HG03571 (cell line): ENCODE measurements around the gene IMP4.
"Not testable (repeated sequence)": the region's sequence is repeated elsewhere in the genome, so short reads cannot be mapped to it uniquely, and the experiment has no call there.

Experiments
- ATAC-seq: cut with Tn5 transposase; IDR thresholded peaks from one replicate; pipeline ENCODE4 v1.9.1; 2021; ENCODE audit not compliant: unreplicated experiment

Gene IMP4

DNA sequence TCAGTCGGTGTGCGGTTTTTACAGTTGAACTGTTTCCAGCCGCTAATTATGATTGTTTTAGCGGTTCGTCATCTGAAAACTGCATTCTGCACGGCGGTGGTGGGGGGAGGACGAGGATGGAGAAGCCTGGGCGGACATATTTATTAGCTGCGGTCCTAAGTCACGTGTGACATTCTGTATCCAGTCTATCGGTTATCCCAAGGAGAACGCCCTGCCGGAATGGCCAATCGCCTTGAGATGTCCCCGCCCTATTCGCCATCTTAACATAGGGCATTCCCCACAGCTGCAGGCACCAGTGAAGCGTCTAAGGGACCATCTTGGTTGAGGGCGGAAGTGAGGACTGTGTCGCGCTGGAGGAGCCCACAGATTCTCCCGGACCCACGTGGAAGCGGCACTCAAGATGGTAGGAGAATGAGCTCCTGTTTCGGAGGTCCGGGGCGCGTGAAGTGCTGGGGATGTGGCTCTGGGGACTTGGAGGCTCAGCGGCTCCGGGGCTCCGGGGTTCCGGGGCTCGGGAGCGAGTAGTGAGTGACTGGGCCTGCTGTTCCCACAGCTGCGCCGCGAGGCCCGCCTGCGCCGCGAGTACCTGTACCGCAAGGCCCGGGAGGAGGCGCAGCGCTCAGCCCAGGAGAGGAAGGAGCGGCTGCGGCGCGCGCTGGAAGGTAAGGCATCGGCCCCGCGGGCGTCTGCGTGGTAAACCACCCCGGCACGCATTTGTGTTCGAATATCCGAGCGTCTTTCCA, at the start of gene IMP4:
Gene IMP4, plus strand, starts transcription at position 365 of the 743 bp plus-strand sequence. Its CDS starts 36 bp downstream, at position 401.
- ATAC-seq: peak; percentile 85

- no peak for ATAC-seq
These were observed 42.3 kb upstream of the IMP4 start for GRCh38 chr2:130300258-130300969.

- no peak for ATAC-seq
These were observed 41.7 kb upstream of the IMP4 start for GRCh38 chr2:130300970-130301348.

DNA sequence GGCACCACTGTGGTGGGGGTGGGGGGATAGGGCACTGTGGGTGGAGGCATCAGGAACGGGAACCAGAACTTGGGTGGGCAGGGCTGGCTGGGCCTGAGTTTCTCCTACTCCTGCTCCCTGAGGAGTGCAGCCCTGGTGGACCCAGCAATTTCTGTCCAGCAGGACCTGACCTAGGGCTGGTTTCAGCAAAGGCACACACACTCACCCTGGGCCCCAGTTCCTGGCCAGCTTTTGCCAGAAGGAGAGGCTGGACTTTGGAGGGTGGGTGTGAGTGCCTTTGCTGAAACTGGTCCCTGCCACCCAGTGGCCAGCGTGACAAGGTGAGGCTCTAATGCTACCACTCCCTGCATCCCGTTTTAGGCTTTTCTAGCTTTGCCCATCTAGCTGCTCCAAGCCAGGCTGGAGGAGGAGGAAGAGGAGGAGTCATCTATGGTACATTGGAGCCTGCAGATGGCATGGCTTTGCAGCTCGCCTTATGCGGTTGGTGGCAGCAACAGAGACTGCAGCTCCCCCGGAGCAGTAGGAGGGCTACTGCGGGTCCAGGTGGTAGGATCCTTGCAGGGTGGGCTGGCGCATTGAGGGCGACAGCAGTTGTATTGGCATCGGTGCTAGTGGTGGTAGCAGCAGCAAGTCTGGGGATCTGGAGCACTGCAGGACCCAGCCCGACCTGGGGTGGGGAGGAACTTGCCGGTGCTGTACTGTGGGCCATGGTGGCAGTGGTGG, 40.4 kb upstream of the IMP4 start:
- ATAC-seq: no peak

DNA sequence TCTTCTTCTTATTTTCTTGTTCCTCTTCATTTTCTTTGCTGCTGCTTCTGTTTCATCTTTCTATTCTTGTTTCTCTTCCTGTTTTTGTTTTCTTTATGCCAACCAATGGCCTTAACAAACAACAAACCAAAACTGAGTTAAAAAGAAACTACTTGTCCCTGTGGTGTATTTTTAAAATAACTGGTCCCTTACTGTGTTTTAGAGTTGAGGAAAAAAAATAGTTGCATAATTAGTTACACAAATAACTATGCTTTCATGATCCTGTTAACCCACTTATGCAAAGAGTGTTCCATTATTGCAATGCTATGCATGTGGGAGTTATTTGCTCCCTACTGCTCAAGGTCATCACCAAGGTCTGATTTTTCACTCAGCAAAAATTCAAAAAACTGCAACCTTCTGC, 39.5 kb upstream of the IMP4 start:
- ATAC-seq: no peak

DNA sequence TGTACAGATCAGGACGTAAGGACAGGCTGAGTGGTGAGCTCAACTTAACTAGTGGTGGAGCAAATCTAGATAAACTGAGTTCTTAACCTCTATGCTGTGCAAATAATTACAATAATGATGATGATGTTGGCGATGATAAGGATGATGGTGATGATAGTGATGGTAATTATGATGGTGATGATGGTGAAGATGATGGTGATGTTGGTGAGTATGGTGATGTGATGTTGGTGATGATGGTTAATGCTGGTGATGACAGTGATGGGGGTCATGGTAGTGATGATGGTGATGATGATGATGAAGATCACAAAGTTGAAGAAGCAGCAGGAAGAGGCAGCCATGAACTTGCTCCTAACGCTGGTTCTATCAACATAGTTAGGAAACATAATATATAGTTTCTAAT, 38.0 kb upstream of the IMP4 start:
- ATAC-seq: no peak

- ATAC-seq: no peak
These were observed 34.8 kb upstream of the IMP4 start for GRCh38 chr2:130307850-130308249.

DNA sequence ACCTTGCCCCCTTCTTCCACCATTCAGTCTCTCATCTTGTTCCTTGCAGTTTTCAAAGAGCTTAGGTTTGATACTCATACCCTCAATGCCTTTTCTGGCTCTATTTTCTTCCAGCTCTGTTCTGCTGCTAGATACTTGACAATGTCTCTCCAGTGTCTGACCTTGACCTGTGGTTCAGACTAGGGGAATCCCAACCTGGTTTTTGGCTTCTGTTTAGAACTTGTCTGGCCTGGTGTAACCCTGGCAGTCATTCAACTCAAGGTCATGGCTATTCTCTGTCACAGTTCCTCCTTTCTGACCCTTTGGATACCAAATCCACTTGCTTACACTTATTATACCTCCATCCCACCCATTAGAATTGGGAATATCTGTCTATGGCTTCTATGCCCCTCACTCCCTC, 31.8 kb upstream of the IMP4 start:
- no peak for ATAC-seq

DNA sequence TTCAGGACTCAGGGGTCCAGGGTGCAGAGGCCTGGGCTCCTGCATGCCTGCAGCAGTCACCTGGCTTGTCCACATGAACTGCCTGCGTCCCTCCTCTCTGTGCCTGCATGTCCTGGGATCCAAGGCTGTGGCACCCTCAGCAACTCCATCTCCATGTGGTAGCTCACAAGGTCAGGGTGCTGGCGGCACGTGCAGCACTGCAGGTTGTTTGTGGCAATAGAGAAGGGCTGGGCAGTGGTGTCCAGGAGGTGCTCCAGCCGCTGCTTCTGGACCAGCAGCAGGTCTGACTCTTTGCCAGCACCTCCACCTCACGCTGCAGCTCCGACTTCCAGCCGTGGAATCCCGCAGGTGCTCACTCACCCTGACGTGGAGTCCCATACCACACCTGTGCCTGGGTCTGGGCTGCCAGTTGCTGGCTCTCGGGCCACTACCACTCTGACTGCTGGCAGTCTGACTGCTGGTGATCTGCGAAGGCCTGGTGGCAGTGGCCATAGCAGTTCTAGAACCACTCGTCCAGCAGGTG, 28.8 kb upstream of the IMP4 start:
- ATAC-seq: no peak

DNA sequence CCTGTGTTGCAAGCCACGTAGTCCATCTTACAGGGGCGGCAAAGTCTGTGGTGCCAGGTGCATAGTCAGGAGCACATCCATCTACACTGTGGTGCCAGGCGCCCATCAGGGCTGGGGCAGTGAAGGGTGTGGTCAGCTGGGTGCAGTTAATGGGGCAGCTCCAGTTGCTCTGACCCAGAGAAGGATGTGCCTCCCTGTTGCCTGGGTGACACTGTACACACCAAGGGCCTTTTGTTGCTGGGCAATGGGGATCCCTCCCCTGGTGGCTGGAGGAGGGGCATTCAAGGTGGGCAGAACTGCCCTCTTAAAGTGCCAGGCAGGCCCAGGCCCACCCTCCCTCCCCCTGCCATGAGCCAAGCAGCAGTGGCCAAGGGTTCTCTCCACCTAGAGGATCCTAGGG, 28.3 kb upstream of the IMP4 start:
- ATAC-seq: no peak

- no peak for ATAC-seq
These were observed 26.1 kb upstream of the IMP4 start for GRCh38 chr2:130316596-130316995.

GRCh38 chr2:130318906-130319305, 23.8 kb upstream of the IMP4 start:
- no peak for ATAC-seq

GRCh38 chr2:130319536-130319935, 23.2 kb upstream of the IMP4 start:
- ATAC-seq: no peak

DNA sequence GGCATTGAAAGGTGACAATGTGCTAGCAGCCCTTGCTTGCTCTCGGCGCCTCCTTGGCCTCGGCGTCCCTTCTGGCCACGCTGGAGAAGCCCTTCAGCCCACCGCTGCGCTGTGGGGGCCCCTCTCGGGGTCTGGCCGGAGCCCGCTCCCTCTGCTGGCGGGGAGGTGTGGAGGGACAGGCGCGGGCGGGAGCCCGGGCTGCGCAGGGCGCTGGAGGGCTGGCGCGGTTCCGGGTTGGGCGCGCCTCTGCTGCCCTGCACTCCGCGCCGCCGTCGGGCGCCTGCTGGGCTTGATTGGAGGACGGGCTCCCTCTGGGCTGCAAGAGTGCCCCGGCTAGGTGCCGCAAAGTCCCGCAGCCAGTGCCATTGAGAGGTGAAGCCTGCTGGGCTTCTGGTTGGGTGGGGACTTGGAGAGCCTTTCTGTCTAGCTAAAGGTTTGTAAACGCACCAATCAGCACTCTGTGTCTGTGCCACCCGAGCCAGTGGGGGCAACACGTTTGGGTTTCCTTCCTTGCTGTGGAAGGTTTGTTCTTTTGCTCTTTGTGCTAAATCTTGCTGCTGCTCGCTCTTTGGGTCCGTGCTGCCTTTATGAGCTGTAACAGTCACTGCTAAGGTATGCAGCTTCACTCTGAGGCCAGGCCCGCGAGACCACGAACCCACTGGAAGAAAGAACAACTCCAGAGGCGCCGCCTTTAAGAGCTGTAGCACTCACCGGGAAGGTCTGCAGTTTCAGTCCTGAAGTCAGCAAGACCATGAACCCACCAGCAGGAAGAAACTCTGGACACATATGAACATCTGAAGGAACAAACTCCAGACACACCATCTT, 14.8 kb upstream of the IMP4 start:
- no peak for ATAC-seq

GRCh38 chr2:130328710-130329109, 14.0 kb upstream of the IMP4 start:
- ATAC-seq: no peak

DNA sequence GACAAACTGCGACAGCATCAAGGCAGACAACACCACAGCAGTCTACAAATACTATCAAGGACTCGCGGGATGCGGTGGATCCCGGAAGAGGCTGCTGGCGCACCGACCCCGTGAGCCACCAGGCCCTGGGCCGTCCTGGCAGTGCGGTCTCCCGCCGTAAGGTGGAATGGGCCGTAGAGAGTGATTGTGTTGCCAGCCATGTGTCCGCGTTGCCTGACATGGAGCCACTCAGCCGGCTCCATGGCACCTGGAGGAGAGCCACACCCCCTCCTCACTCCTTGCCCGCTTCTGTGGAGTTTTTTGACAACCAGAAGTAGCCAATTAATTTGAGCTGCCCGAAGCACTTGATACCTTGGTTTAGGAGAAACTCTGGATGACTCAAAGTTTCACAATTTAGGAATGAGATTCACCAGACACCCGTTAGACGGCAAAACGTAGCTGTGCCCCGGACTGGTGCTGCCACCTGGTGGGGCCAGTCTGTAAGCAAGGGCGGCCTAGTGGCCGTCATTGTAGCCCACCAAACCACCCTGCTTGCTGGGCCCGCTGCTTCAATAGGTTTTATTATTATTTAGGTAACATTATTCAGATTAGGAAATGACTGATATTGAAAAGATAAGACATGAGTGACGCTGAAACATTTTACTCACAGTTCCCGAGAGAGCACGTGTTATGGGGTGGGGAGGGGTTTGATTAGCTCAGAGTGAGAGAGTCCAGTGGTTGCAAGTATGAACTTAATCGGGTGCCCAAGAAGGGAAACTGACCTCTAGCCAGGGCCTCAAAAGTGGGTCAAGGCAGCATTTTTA, 10.2 kb upstream of the IMP4 start:
- peak; percentile 83 for ATAC-seq

GRCh38 chr2:130333253-130333652, 9.4 kb upstream of the IMP4 start:
- not testable (repeated sequence) for ATAC-seq

DNA sequence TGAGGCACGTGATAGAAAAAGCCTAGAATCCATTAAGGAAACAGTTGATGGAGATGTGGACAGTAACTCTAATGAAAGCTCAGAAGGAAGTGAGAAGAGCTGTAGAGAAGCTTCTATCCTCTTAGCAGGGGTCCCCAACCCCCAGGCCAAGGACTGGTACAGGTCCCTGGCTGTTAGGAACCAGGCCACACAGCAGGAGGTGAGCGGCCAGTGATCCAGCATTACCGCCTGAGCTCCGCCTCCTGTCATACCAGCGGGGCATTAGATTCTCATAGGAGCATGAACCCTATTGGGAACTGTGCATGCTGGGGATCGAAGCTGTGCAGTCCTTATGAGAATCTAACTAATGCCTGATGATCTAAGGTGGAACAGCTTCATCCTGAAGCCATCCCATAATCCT, 8.7 kb upstream of the IMP4 start:
- no peak for ATAC-seq

GRCh38 chr2:130335226-130335625, 7.5 kb upstream of the IMP4 start:
- no peak for ATAC-seq
